VCaP (cell line): ENCODE results near the gene DSTYK.

Experiments
- H3K27ac ChIP-seq: fragments of 450-650 bp; 2 replicates; pipeline ENCODE4 v1.5.1; 2017
- TF ChIP-seq, protein P1 (sequence below): fragments of 450-650 bp; conservative IDR thresholded peaks from 2 replicates; pipeline ENCODE4 v1.5.1; 2017; ENCODE audit warnings: mild to moderate bottlenecking, moderate library complexity

DSTYK gene

DNA sequence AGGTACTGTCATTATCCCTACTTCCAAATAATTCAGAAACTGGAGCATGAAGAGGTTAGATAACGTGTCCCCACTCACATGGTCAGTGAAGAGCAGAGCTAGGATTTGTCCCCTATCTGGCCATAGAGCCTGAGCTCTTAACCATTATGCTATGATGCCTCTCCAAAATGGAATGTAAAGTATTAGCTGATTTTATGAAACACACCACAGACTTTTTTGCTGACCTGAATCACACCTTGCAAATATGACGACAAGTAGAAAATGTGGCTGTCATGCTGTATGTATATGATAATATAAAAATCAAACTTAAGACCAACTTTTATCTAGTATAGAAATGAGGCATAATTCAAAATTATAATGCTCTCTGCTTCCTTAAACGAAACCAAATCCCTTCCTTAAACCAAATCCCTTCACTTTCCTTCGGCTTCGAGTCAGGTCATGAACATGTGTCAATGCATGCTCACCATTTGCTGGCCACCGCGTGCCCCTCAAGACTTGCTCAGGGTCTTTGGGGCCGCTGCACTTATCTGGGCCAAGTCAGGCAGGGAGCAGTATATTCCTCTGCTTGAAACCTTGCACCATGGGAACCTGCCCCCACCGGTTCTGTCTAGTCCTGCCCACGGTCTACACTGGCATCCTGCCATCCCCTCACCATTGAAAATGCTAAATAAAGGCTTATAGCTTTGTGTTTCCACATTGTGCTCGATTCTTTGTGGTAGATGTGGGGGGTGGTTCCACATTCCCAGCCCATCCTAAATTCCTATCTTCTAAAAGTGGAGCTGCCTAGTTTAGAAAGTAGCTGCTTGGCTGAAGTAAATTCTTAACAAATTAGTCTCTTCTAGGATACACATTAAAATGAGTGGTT lies 14.6 kb upstream of the DSTYK start:
- TF ChIP-seq, protein P1, sequence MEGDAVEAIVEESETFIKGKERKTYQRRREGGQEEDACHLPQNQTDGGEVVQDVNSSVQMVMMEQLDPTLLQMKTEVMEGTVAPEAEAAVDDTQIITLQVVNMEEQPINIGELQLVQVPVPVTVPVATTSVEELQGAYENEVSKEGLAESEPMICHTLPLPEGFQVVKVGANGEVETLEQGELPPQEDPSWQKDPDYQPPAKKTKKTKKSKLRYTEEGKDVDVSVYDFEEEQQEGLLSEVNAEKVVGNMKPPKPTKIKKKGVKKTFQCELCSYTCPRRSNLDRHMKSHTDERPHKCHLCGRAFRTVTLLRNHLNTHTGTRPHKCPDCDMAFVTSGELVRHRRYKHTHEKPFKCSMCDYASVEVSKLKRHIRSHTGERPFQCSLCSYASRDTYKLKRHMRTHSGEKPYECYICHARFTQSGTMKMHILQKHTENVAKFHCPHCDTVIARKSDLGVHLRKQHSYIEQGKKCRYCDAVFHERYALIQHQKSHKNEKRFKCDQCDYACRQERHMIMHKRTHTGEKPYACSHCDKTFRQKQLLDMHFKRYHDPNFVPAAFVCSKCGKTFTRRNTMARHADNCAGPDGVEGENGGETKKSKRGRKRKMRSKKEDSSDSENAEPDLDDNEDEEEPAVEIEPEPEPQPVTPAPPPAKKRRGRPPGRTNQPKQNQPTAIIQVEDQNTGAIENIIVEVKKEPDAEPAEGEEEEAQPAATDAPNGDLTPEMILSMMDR: no peak
- no peak overlapping the region for H3K27ac ChIP-seq

DNA sequence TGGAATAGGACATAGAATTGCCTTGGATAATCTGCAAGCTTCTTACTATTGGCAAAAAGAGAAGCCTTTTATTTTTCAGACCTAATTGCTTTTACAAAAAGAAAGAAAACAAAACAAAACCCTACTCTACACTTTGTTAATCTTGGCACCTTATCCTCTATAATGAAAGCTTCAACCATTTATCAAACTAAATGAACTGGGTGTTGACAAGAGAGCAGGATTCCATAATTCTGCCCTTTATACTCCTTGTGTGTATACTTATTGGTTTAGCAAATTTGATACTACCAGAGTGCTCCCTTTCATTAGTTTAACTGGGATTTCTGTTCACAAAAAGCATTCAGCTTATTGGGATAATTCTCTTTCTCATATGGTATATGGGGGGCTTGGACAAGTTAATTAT lies 13.2 kb upstream of the DSTYK start:
- no peak overlapping the region for H3K27ac ChIP-seq
- TF ChIP-seq, protein P1: no peak

DNA sequence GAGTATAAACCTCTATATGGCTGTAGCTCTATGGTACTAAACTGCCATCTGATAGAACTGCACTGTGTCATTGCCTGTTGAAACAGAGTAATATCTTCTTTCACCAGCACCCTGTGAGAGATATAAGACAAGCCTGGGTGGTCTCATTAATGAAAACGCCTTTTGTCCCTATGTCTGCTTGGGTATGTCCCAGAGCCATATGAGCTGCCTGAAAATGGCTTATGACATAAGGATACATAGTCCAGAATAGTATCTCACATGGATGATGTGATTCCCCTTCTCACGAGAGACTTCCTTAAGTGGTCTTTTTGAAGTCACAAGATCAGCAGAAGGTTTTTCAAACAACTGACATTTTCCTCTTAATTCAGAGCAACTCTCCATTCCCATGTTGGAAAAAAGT lies 8.9 kb upstream of the DSTYK start:
- TF ChIP-seq, protein P1: no peak
- no peak overlapping the region for H3K27ac ChIP-seq

DNA sequence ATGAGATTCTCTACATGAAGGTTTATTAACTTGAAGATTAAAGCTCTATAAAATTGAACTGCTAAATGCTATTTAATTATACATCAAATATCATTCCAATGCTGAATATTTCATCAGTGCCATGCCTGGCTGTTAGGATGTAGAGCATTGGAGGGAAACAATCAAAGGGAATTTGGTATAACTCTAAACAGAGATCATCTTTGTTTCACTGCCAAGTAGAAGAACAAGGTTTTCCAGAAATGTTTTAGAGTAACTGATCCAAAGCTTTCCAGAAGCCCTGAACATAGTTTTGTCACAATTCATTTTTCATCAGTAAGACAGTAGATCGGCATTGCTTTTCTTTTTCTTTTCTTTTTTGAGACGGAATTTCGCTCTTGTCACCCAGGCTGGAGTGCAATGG lies 5.9 kb upstream of the DSTYK start:
- TF ChIP-seq, protein P1: no peak
- peak overlapping the region; percentile 22; the same call in 1 of the 2 replicates for H3K27ac ChIP-seq

DNA sequence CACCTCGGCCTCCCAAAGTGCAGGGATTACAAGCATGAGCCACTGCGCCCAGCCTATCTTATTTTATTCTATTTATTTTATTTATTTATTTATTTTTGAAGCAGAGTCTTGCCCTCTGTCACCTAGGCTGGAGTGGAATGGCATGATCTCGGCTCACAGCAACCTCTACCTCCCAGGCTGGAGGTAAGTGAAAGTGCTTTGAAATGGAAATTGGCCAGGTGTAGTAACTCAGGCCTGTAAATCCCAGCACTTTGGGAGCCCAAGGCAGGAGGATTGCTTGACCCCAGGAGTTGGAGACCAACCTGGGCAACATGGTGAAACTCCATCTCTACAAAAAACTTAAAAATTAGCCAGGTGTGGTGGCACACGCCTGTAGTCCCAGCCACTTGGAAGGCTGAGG lies 5.1 kb upstream of the DSTYK start:
- TF ChIP-seq, protein P1: no peak
- H3K27ac ChIP-seq: peak overlapping the region; percentile 22

DNA sequence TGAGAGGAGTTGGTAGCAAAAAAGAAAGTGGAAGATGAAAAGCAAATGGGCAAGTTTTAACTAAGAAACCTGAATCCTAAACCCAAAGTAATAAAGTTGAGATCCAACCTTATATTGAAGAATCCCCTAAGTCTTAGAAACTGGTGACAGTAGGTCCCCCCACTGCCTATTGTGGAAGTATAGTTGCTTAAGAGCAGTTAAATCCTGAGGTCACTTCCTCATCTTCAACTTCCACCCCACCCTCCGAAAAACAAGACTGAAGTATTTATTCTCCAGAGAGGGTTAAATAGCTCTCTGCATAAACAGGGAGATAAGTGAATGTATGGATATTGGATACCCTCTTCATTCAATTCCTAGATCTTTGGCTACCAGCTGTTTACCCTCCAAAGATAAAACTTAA lies 3.3 kb upstream of the DSTYK start:
- no peak overlapping the region for H3K27ac ChIP-seq
- TF ChIP-seq, protein P1: no peak

DNA sequence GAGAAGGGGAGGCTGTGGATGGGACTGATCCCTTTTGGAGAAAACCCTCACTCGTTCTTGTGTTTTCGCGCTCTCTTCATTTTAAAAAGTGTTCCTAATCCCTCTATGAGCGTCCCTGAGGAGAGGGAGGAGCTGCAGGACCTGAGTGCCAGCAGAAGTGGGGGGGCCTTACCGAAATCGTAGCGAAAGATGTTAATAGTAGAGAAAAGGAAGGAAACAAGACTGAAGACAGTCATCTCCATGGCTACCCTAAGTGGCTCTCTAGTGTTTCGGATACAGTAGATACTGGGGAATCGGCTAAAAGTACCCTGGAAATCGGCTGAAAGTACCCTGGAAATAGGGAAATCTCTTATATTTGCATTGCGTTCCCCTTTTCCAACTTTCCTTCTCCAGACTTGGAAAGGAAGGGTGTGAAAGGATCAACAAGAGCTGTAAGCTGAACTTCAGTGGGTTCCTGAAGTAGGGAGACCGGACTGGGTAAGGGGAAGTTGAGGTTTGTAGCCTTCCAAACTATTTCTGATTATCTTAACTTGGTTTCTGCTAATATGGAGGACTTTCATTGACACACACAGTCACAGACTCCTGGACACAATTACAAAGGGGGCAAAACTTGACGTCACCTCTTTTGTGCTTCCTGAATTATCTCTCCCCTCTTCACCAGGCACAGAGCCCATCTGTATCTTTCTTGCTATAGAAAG lies 486 bp upstream of the DSTYK start:
- TF ChIP-seq, protein P1: no peak
- H3K27ac ChIP-seq: peak overlapping the region; percentile 90
